Gastroesophageal sphincter (tissue), 3 donors: Measurements from ENCODE around the gene MYCBPAP.

Experiments
- CTCF ChIP-seq, 4 experiments: fragments of 200-600 bp in 2 of 4; fragments of 450-650 bp in 2 of 4; sonication (generic) in 1 of 4; IDR thresholded peaks; one replicate each; pipeline ENCODE4 v1.5.1; 2017 to 2019; ENCODE audit warnings: antibody characterized with exemption in 4 of 4, mild to moderate bottlenecking in 2 of 4, moderate library complexity in 2 of 4
- POLR2A ChIP-seq, 2 donors: fragments of 450-650 bp; IDR thresholded peaks; one replicate each; pipeline ENCODE4 v1.6.1; 2017; ENCODE audit warnings: antibody characterized with exemption in 2 of 2, mild to moderate bottlenecking in 2 of 2, moderate library complexity in 1 of 2
- POLR2AphosphoS5 ChIP-seq: sonication (generic); formaldehyde crosslinking; IDR thresholded peaks from one replicate; pipeline ENCODE4 v1.6.1; 2017; ENCODE audit warnings: antibody characterized with exemption

- TF ChIP-seq CTCF (IDR thresholded peaks at IDR 0.05) (no peak), POLR2AphosphoS5 (no peak), POLR2A (IDR thresholded peaks at IDR 0.05) (no peak)
Measured at GRCh38 chr17:50524838-50525237, 16.6 kb downstream of the MYCBPAP start.
